ENCODE results near the gene SUSD4. TPM values are rescaled to one million over a fixed set of nuclear protein-coding genes. Genes with fewer than 3 reads are reported as not detected.

The SUSD4 gene
- total RNA-seq (2021; fragmentation: NEBNext Ultra II Directional; extraction: Animal tissue kit (Norgen Biotek cat#: 25700)): under 1 TPM; 0.33 to 0.96 (median 0.70) TPM
- long read RNA-seq, partial matches to known transcripts: 0 of 1 reads
- long read RNA-seq, other reads (novel, unspliced or antisense): 1 of 1 reads

- TF ChIP-seq CTCF (IDR thresholded peaks at IDR 0.05): no peak
- H3K27me3 Mint-ChIP-seq (ENCODE audit: insufficient read depth): peaks cover 40% of the 10 kb centered on the region
These were observed at the start of gene SUSD4 for GRCh38 chr1:223363856-223364684. TSS of gene SUSD4 (minus strand) at chr1:223364176. CDS start at chr1:223363425, 751 bp downstream.

GRCh38 chr1:223413216-223413615 is 49.2 kb upstream of the SUSD4 start:
- TF ChIP-seq CTCF (IDR thresholded peaks at IDR 0.05): no peak
- Mint-ChIP-seq H3K4me1 (ENCODE audit: low read depth) (peaks cover 33% of the 10 kb centered on the region), H3K4me3 (no peak overlapping the region), H3K27me3 (ENCODE audit: insufficient read depth) (peaks cover 6% of the 10 kb centered on the region), H3K9me3 (no peaks in the 10 kb centered on the region), H3K27ac (no peak overlapping the region), H3K36me3 (ENCODE audit: low read depth) (no peaks in the 10 kb centered on the region)
- DNase-seq: no peak

More at GRCh38 chr1:223363856-223364684, at the start of gene SUSD4:
- Mint-ChIP-seq H3K4me3 (peak within 1 kb of the TSS; percentile 68), H3K4me1 (ENCODE audit: low read depth) (peaks cover 7% of the 10 kb centered on the region), H3K9me3 (no peaks in the 10 kb centered on the region; the same call in 1 of the 2 replicates), H3K36me3 (ENCODE audit: low read depth) (no peaks in the 10 kb centered on the region), H3K27ac (no peak within 1 kb of the TSS)
- DNase-seq: no peak

GRCh38 chr1:223411710-223412109 is 47.7 kb upstream of the SUSD4 start:
- DNase-seq: no peak
- no peak for TF ChIP-seq CTCF (IDR thresholded peaks at IDR 0.05)
- Mint-ChIP-seq H3K36me3 (ENCODE audit: low read depth) (no peaks in the 10 kb centered on the region; the same call in 1 of the 2 replicates), H3K4me1 (ENCODE audit: low read depth) (peaks cover 33% of the 10 kb centered on the region), H3K9me3 (no peaks in the 10 kb centered on the region), H3K27me3 (ENCODE audit: insufficient read depth) (no peaks in the 10 kb centered on the region; the same call in 1 of the 2 replicates), H3K27ac (no peak overlapping the region), H3K4me3 (no peak overlapping the region; the same call in 1 of the 2 replicates)

GRCh38 chr1:223411309-223411708 is 47.3 kb upstream of the SUSD4 start:
- peak overlapping the region; percentile 40; the same call in 1 of the 2 replicates for H3K27ac Mint-ChIP-seq
- no peak for TF ChIP-seq CTCF (IDR thresholded peaks at IDR 0.05)
- H3K27me3 Mint-ChIP-seq (ENCODE audit: insufficient read depth): no peaks in the 10 kb centered on the region; the same call in 1 of the 2 replicates
- peaks cover 33% of the 10 kb centered on the region for H3K4me1 Mint-ChIP-seq (ENCODE audit: low read depth)
- H3K4me3 Mint-ChIP-seq: peak overlapping the region; percentile 55
- H3K36me3 Mint-ChIP-seq (ENCODE audit: low read depth): peaks cover 4% of the 10 kb centered on the region; the same call in 1 of the 2 replicates
- no peaks in the 10 kb centered on the region for H3K9me3 Mint-ChIP-seq
- peak; percentile 67 for DNase-seq

- no peak overlapping the region for H3K4me3 Mint-ChIP-seq
- no peak for DNase-seq
- no peaks in the 10 kb centered on the region for H3K9me3 Mint-ChIP-seq
- H3K27ac Mint-ChIP-seq: no peak overlapping the region
- peaks cover 8% of the 10 kb centered on the region; the same call in 1 of the 2 replicates for H3K36me3 Mint-ChIP-seq (ENCODE audit: low read depth)
- H3K4me1 Mint-ChIP-seq (ENCODE audit: low read depth): peaks cover 33% of the 10 kb centered on the region
- H3K27me3 Mint-ChIP-seq (ENCODE audit: insufficient read depth): no peaks in the 10 kb centered on the region; the same call in 1 of the 2 replicates
- no peak for TF ChIP-seq CTCF (IDR thresholded peaks at IDR 0.05)
These were observed 46.1 kb upstream of the SUSD4 start for GRCh38 chr1:223410036-223410435.
